CD4-positive, CD25-positive, alpha-beta regulatory T cell (primary cell): ENCODE data around the gene CEP43. TPM values are rescaled to one million over a fixed set of nuclear protein-coding genes. Genes with fewer than 3 reads are reported as not detected.

ENCODE experiments used
- ATAC-seq, 2 donors: fragments of 150-1000 bp; cut with Tn5 transposase; one replicate each; pipeline ENCODE4 v1.10.0; 2021; ENCODE audit warnings: low read depth in 2 of 2, moderate number of reproducible peaks in 2 of 2, moderate library complexity in 1 of 2
- DNase-seq, 3 donors: peaks; one replicate each; pipeline versions ENCODE4 v3.0.0 to v3.0.0-alpha.2; 2012 to 2022; ENCODE audit warnings: mixed read lengths in 1 of 3
- H3K27ac ChIP-seq: one replicate; pipeline ENCODE4 v1.7.0; 2013; ENCODE audit warnings: mild to moderate bottlenecking, low read length; ENCODE audit not compliant: insufficient read depth, poor library complexity, severe bottlenecking
- H3K27me3 ChIP-seq: one replicate; pipeline ENCODE4 v1.7.0; 2013; ENCODE audit warnings: low read length; ENCODE audit not compliant: control insufficient read depth, insufficient read depth
- H3K36me3 ChIP-seq: one replicate; pipeline ENCODE4 v1.7.0; 2013; ENCODE audit warnings: mild to moderate bottlenecking, low read length, moderate library complexity; ENCODE audit not compliant: control insufficient read depth, insufficient read depth
- H3K4me1 ChIP-seq: 2 replicates; pipeline ENCODE4 v1.7.0; 2013; ENCODE audit warnings: mild to moderate bottlenecking, low read length; ENCODE audit not compliant: insufficient read depth, control insufficient read depth, poor library complexity, severe bottlenecking
- H3K4me3 ChIP-seq: one replicate; pipeline ENCODE4 v1.7.0; 2013; ENCODE audit warnings: low read depth, mild to moderate bottlenecking, low read length, moderate library complexity
- H3K9me3 ChIP-seq, 2 experiments: 1 replicate in 1 of 2; 2 replicates in 1 of 2; pipeline ENCODE4 v1.7.0; 2013; ENCODE audit warnings: low read length in 2 of 2, mild to moderate bottlenecking in 1 of 2, moderate library complexity in 1 of 2; ENCODE audit not compliant: control insufficient read depth in 2 of 2
- H3K27ac Mint-ChIP-seq, 3 donors: one replicate each; pipeline ENCODE4 v1.8.0; 2020 to 2022; ENCODE audit warnings: mild to moderate bottlenecking in 3 of 3, mixed read lengths in 3 of 3, moderate library complexity in 2 of 3
- H3K27me3 Mint-ChIP-seq: one replicate; pipeline ENCODE4 v1.8.0; 2022; ENCODE audit warnings: mild to moderate bottlenecking, mixed read lengths
- H3K36me3 Mint-ChIP-seq: one replicate; pipeline ENCODE4 v1.8.0; 2020; ENCODE audit warnings: mixed read lengths
- H3K4me1 Mint-ChIP-seq, 4 donors: one replicate each; pipeline ENCODE4 v1.8.0; 2020 to 2022; ENCODE audit warnings: mixed read lengths in 4 of 4, mild to moderate bottlenecking in 1 of 4
- H3K4me3 Mint-ChIP-seq, 4 donors: one replicate each; pipeline ENCODE4 v1.8.0; 2020 to 2022; ENCODE audit warnings: mild to moderate bottlenecking in 4 of 4, mixed read lengths in 4 of 4, moderate library complexity in 3 of 4
- H3K9me3 Mint-ChIP-seq, 7 donors: one replicate each; pipeline ENCODE4 v1.8.0; 2020 to 2022; ENCODE audit warnings: mixed read lengths in 7 of 7, mild to moderate bottlenecking in 3 of 7, moderate library complexity in 2 of 7
- polyA plus RNA-seq, 4 donors: library from polyadenylated mRNA; unstranded; fragments of 300-500 nt; fragmentation: Illumina TruSeq; gene quantifications; one replicate each; pipeline ENCODE4 v1.2.3, GENCODE V29; 2021
- total RNA-seq: library from RNA; stranded (reverse); gene quantifications from one replicate; pipeline ENCODE4 v1.2.3, GENCODE V29; 2022

Gene CEP43
- total and polyA plus RNA-seq, 5 donors from 2014 or later = 5.6 to 32.5 (median 8.6) TPM

- H3K4me1 ChIP-seq = peaks cover 65% of the 10 kb centered on the region
- ATAC-seq = no peak
- H3K9me3 Mint-ChIP-seq = peaks cover 0 to 5% (median 2%) of the 10 kb centered on the region in 7 donors
- H3K27me3 Mint-ChIP-seq = no peaks in the 10 kb centered on the region
- H3K36me3 ChIP-seq = no peaks in the 10 kb centered on the region
- no peaks in the 10 kb centered on the region for H3K27me3 ChIP-seq
- H3K27ac Mint-ChIP-seq = peak overlapping the region; percentile 97 to 99 (median 98)
- H3K9me3 ChIP-seq = no peaks in the 10 kb centered on the region
- H3K27ac ChIP-seq = peak overlapping the region; percentile 95
- peak overlapping the region; percentile 84 to 98 (median 93) for H3K4me3 Mint-ChIP-seq
- peaks cover 33 to 65% (median 49%) of the 10 kb centered on the region in 4 donors for H3K4me1 Mint-ChIP-seq
- DNase-seq = no peak
- H3K36me3 Mint-ChIP-seq = peaks cover 3% of the 10 kb centered on the region
- peak overlapping the region; percentile 62 for H3K4me3 ChIP-seq
Measured at GRCh38 chr6:166957805-166958076, 41.5 kb upstream of the CEP43 start.

- Mint-ChIP-seq H3K27me3 (no peaks in the 10 kb centered on the region), H3K4me3 (peak overlapping the region; percentile 84 to 98 (median 95)), H3K36me3 (peaks cover 8% of the 10 kb centered on the region), H3K9me3 (peaks cover 0 to 10% (median 5%) of the 10 kb centered on the region in 7 donors), H3K27ac (peak overlapping the region; percentile 97 to 99 (median 98)), H3K4me1 (peaks cover 29 to 51% (median 37%) of the 10 kb centered on the region in 4 donors)
- H3K27me3 ChIP-seq = no peaks in the 10 kb centered on the region
- peak overlapping the region; percentile 63 for H3K4me3 ChIP-seq
- no peaks in the 10 kb centered on the region for H3K9me3 ChIP-seq
- H3K4me1 ChIP-seq = peaks cover 51% of the 10 kb centered on the region
- H3K27ac ChIP-seq = peak overlapping the region; percentile 95
- ATAC-seq = no peak
- peak; percentile 32 to 84 (median 60) for DNase-seq
- no peaks in the 10 kb centered on the region for H3K36me3 ChIP-seq
Measured at GRCh38 chr6:166958926-166959861, 40.0 kb upstream of the CEP43 start.

- H3K9me3 Mint-ChIP-seq = peaks cover 0 to 17% (median 5%) of the 10 kb centered on the region in 7 donors
- peaks cover 8% of the 10 kb centered on the region for H3K36me3 Mint-ChIP-seq
- Histone ChIP-seq H3K27me3 (no peaks in the 10 kb centered on the region), H3K36me3 (no peaks in the 10 kb centered on the region), H3K9me3 (no peaks in the 10 kb centered on the region), H3K27ac (peak overlapping the region; percentile 95), H3K4me1 (peaks cover 42% of the 10 kb centered on the region), H3K4me3 (peak overlapping the region; percentile 10)
- no peak for ATAC-seq
- peak overlapping the region; percentile 97 to 99 (median 98) for H3K27ac Mint-ChIP-seq
- peak overlapping the region; percentile 84 to 98 (median 95) for H3K4me3 Mint-ChIP-seq
- no peak for DNase-seq
- H3K27me3 Mint-ChIP-seq = no peaks in the 10 kb centered on the region
- H3K4me1 Mint-ChIP-seq = peaks cover 25 to 42% (median 34%) of the 10 kb centered on the region in 4 donors
Measured at GRCh38 chr6:166959911-166960608, 39.1 kb upstream of the CEP43 start.

- no peak overlapping the region for H3K4me3 ChIP-seq
- peaks cover 0 to 19% (median 5%) of the 10 kb centered on the region in 7 donors for H3K9me3 Mint-ChIP-seq
- peak overlapping the region; percentile 95 for H3K27ac ChIP-seq
- no peaks in the 10 kb centered on the region for H3K9me3 ChIP-seq
- H3K4me1 ChIP-seq = peaks cover 37% of the 10 kb centered on the region
- peak overlapping the region; percentile 26 to 98 (median 87) for H3K4me3 Mint-ChIP-seq
- ATAC-seq = no peak
- H3K27ac Mint-ChIP-seq = peak overlapping the region in 2 of 3 donors; percentile 71 to 98
- peaks cover 25 to 38% (median 30%) of the 10 kb centered on the region in 4 donors for H3K4me1 Mint-ChIP-seq
- no peaks in the 10 kb centered on the region for H3K36me3 ChIP-seq
- DNase-seq = no peak
- no peaks in the 10 kb centered on the region for H3K27me3 Mint-ChIP-seq
- peaks cover 8% of the 10 kb centered on the region for H3K36me3 Mint-ChIP-seq
- no peaks in the 10 kb centered on the region for H3K27me3 ChIP-seq
Measured at GRCh38 chr6:166960609-166960978, 38.6 kb upstream of the CEP43 start.

GRCh38 chr6:166966268-166966667 is 32.9 kb upstream of the CEP43 start:
- Histone ChIP-seq H3K36me3 (no peaks in the 10 kb centered on the region), H3K9me3 (no peaks in the 10 kb centered on the region), H3K27me3 (no peaks in the 10 kb centered on the region), H3K4me1 (peaks cover 3% of the 10 kb centered on the region), H3K27ac (no peak overlapping the region), H3K4me3 (no peak overlapping the region)
- ATAC-seq (no peak), DNase-seq (no peak)
- H3K4me1 Mint-ChIP-seq = peaks cover 0 to 17% (median 9%) of the 10 kb centered on the region in 4 donors
- peaks cover 2 to 21% (median 9%) of the 10 kb centered on the region in 7 donors for H3K9me3 Mint-ChIP-seq
- H3K4me3 Mint-ChIP-seq = peak overlapping the region in 1 of 4 donors; percentile 15
- H3K27me3 Mint-ChIP-seq = no peaks in the 10 kb centered on the region
- peaks cover 21% of the 10 kb centered on the region for H3K36me3 Mint-ChIP-seq
- H3K27ac Mint-ChIP-seq = no peak overlapping the region

- Histone ChIP-seq H3K4me1 (peaks cover 3% of the 10 kb centered on the region), H3K36me3 (no peaks in the 10 kb centered on the region), H3K9me3 (no peaks in the 10 kb centered on the region), H3K27me3 (no peaks in the 10 kb centered on the region), H3K4me3 (no peak overlapping the region), H3K27ac (no peak overlapping the region)
- H3K27ac Mint-ChIP-seq = peak overlapping the region in 2 of 3 donors; percentile 33 to 58
- peaks cover 0 to 9% (median 4%) of the 10 kb centered on the region in 7 donors for H3K9me3 Mint-ChIP-seq
- DNase-seq (no peak), ATAC-seq (no peak)
- H3K27me3 Mint-ChIP-seq = no peaks in the 10 kb centered on the region
- peaks cover 0 to 25% (median 6%) of the 10 kb centered on the region in 4 donors for H3K4me1 Mint-ChIP-seq
- H3K36me3 Mint-ChIP-seq = peaks cover 18% of the 10 kb centered on the region
- peak overlapping the region in 1 of 4 donors; percentile 6 for H3K4me3 Mint-ChIP-seq
Measured at GRCh38 chr6:166969390-166970002, 29.7 kb upstream of the CEP43 start.

GRCh38 chr6:166970091-166970490 is 29.1 kb upstream of the CEP43 start:
- no peaks in the 10 kb centered on the region for H3K27me3 Mint-ChIP-seq
- H3K36me3 Mint-ChIP-seq = peaks cover 21% of the 10 kb centered on the region
- H3K4me3 Mint-ChIP-seq = no peak overlapping the region
- peaks cover 3% of the 10 kb centered on the region for H3K4me1 ChIP-seq
- no peaks in the 10 kb centered on the region for H3K36me3 ChIP-seq
- H3K4me3 ChIP-seq = no peak overlapping the region
- no peaks in the 10 kb centered on the region for H3K9me3 ChIP-seq
- DNase-seq = no peak
- peak overlapping the region in 1 of 3 donors; percentile 73 for H3K27ac Mint-ChIP-seq
- no peak for ATAC-seq
- no peak overlapping the region for H3K27ac ChIP-seq
- H3K9me3 Mint-ChIP-seq = peaks cover 0 to 9% (median 4%) of the 10 kb centered on the region in 7 donors
- H3K27me3 ChIP-seq = no peaks in the 10 kb centered on the region
- peaks cover 0 to 25% (median 8%) of the 10 kb centered on the region in 4 donors for H3K4me1 Mint-ChIP-seq
